Smooth muscle cell (in vitro differentiated cells): ENCODE measurements around the gene MAGEB4. TPM values are rescaled to one million over a fixed set of nuclear protein-coding genes. Genes with fewer than 3 reads are reported as not detected.

Source experiments
- DNase-seq: peaks from one replicate; lab custom pipeline; 2025; ENCODE audit not compliant: unreplicated experiment; lab: John Stamatoyannopoulos, UW
- H2AFZ ChIP-seq: fragments of 200-600 bp; sonication (generic); 2 replicates; pipeline ENCODE4 v1.6.0; 2016; ENCODE audit warnings: antibody characterized with exemption, low read depth, mild to moderate bottlenecking
- H3F3A ChIP-seq: fragments of 200-600 bp; sonication (generic); 2 replicates; pipeline ENCODE4 v1.6.0; 2017; ENCODE audit warnings: antibody characterized with exemption, low read depth
- H3K27ac ChIP-seq: fragments of 200-600 bp; sonication (generic); 2 replicates; pipeline ENCODE4 v1.5.1; 2016; ENCODE audit warnings: low read depth, mild to moderate bottlenecking
- H3K27me3 ChIP-seq: fragments of 200-600 bp; sonication (generic); 2 replicates; pipeline ENCODE4 v1.6.1; 2016; ENCODE audit warnings: low read depth, mild to moderate bottlenecking
- H3K36me3 ChIP-seq: fragments of 200-600 bp; sonication (generic); 2 replicates; pipeline ENCODE4 v1.5.1; 2016; ENCODE audit warnings: low read depth
- H3K4me1 ChIP-seq: fragments of 200-600 bp; sonication (generic); 2 replicates; pipeline ENCODE4 v1.5.1; 2016; ENCODE audit warnings: low read depth
- H3K4me2 ChIP-seq: fragments of 200-600 bp; sonication (generic); 2 replicates; pipeline ENCODE4 v1.6.0; 2016; ENCODE audit warnings: mild to moderate bottlenecking
- H3K4me3 ChIP-seq: fragments of 200-600 bp; sonication (generic); 2 replicates; pipeline ENCODE4 v1.5.1; 2016; ENCODE audit warnings: mild to moderate bottlenecking
- H3K79me2 ChIP-seq: fragments of 200-600 bp; sonication (generic); 2 replicates; pipeline ENCODE4 v1.6.0; 2016; ENCODE audit warnings: low read depth, mild to moderate bottlenecking
- H3K9ac ChIP-seq: fragments of 200-600 bp; sonication (generic); 2 replicates; pipeline ENCODE4 v1.6.0; 2016; ENCODE audit warnings: low read depth
- H3K9me3 ChIP-seq: fragments of 200-600 bp; sonication (generic); replicated peaks from 2 replicates; pipeline ENCODE4 v1.5.1; 2016; ENCODE audit warnings: low read depth
- H4K20me1 ChIP-seq: fragments of 200-600 bp; sonication (generic); 2 replicates; pipeline ENCODE4 v1.6.0; 2016; ENCODE audit warnings: low read depth
- CTCF ChIP-seq: fragments of 200-600 bp; sonication (generic); IDR thresholded peaks from 2 replicates; pipeline ENCODE4 v1.5.1; 2017; ENCODE audit warnings: borderline replicate concordance, mild to moderate bottlenecking, antibody characterized with exemption; ENCODE audit not compliant: insufficient read depth, poor library complexity, severe bottlenecking
- WGBS: methylation state at CpG from one replicate; pipeline ENCODE4 v1.1.7; 2016; ENCODE audit warnings: low lambda C conversion rate; 5-methylcytosine and 5-hydroxymethylcytosine counted together
- polyA plus RNA-seq: library from polyadenylated mRNA; unstranded; fragments of >200 nt; fragmentation: Nextera tagmentation; extraction: Ambion mirVana; gene quantifications from 2 replicates; pipeline ENCODE4 v1.2.1, GENCODE V29; 2016
- total RNA-seq: library from RNA; depleted of rRNA; stranded (reverse); fragments of >200 nt; gene quantifications from 2 replicates; pipeline ENCODE4 v1.2.3, GENCODE V29; 2014

The MAGEB4 gene
- total and polyA plus RNA-seq, 2 experiments from 2014 or later: 0.36 TPM; not detected in 1

GRCh38 chrX:30215357-30215843, 26.4 kb upstream of the MAGEB4 start, which contains the start of gene MAGEB2:
Gene MAGEB2 (plus strand): TSS chrX:30215563. CDS start chrX:30218581, 3,018 bp downstream.
- TF ChIP-seq CTCF: no peak
- Histone ChIP-seq H2AFZ (no peak within 1 kb of the TSS), H3K9ac (no peak within 1 kb of the TSS), H3K4me2 (no peak within 1 kb of the TSS), H3K4me3 (no peak within 1 kb of the TSS), H3K27ac (no peak within 1 kb of the TSS), H4K20me1 (no peaks in the 10 kb centered on the region), H3K4me1 (no peaks in the 10 kb centered on the region), H3K79me2 (no peaks in the 10 kb centered on the region), H3K9me3 (no peaks in the 10 kb centered on the region), H3F3A (no peaks in the 10 kb centered on the region), H3K36me3 (no peaks in the 10 kb centered on the region), H3K27me3 (no peaks in the 10 kb centered on the region)
- DNase-seq: no peak
- WGBS: 85% methylated on average over 29 of the region's 29 CpGs

- H3K4me2 ChIP-seq: no peak overlapping the region
- H3K27me3 ChIP-seq: no peaks in the 10 kb centered on the region
- H3K9me3 ChIP-seq: no peaks in the 10 kb centered on the region
- no peak for TF ChIP-seq CTCF
- H3K79me2 ChIP-seq: no peaks in the 10 kb centered on the region
- no peak overlapping the region for H3K9ac ChIP-seq
- H3K36me3 ChIP-seq: no peaks in the 10 kb centered on the region
- no peak overlapping the region for H2AFZ ChIP-seq
- H4K20me1 ChIP-seq: no peaks in the 10 kb centered on the region
- 50% methylated on average over 1 of the region's 1 CpG for WGBS
- no peak for DNase-seq
- H3F3A ChIP-seq: no peaks in the 10 kb centered on the region
- H3K4me3 ChIP-seq: no peak overlapping the region
- H3K4me1 ChIP-seq: no peaks in the 10 kb centered on the region
- H3K27ac ChIP-seq: no peak overlapping the region
Observed at GRCh38 chrX:30217465-30217864, 24.3 kb upstream of the MAGEB4 start.

- no peaks in the 10 kb centered on the region for H3K27me3 ChIP-seq
- H3K4me1 ChIP-seq: no peaks in the 10 kb centered on the region
- no peaks in the 10 kb centered on the region for H3K9me3 ChIP-seq
- no peak overlapping the region for H3K27ac ChIP-seq
- no peaks in the 10 kb centered on the region for H3K79me2 ChIP-seq
- H3K36me3 ChIP-seq: no peaks in the 10 kb centered on the region
- 69% methylated on average over 4 of the region's 4 CpGs for WGBS
- no peak overlapping the region for H3K4me2 ChIP-seq
- H3K9ac ChIP-seq: no peak overlapping the region
- no peaks in the 10 kb centered on the region for H3F3A ChIP-seq
- H3K4me3 ChIP-seq: no peak overlapping the region
- no peak overlapping the region for H2AFZ ChIP-seq
- no peak for DNase-seq
- H4K20me1 ChIP-seq: no peaks in the 10 kb centered on the region
- no peak for TF ChIP-seq CTCF
Observed at GRCh38 chrX:30219372-30219771, 22.4 kb upstream of the MAGEB4 start.

GRCh38 chrX:30220661-30221060, 21.1 kb upstream of the MAGEB4 start:
- no peak for TF ChIP-seq CTCF
- no peak overlapping the region for H3K9ac ChIP-seq
- WGBS: 60% methylated on average over 5 of the region's 5 CpGs
- H3K4me1 ChIP-seq: no peaks in the 10 kb centered on the region
- H3K4me2 ChIP-seq: no peak overlapping the region
- DNase-seq: no peak
- H3K79me2 ChIP-seq: no peaks in the 10 kb centered on the region
- no peak overlapping the region for H2AFZ ChIP-seq
- H3K4me3 ChIP-seq: no peak overlapping the region
- H4K20me1 ChIP-seq: no peaks in the 10 kb centered on the region
- no peaks in the 10 kb centered on the region for H3F3A ChIP-seq
- H3K9me3 ChIP-seq: no peaks in the 10 kb centered on the region
- no peaks in the 10 kb centered on the region for H3K27me3 ChIP-seq
- no peaks in the 10 kb centered on the region for H3K36me3 ChIP-seq
- H3K27ac ChIP-seq: no peak overlapping the region
